HEK293 (cell line): ENCODE data around the gene TRAPPC2.

Source experiments
- CTCF ChIA-PET: fragments of 350-600 bp; formaldehyde crosslinking; extraction: SDS; loops from one replicate; lab custom pipeline; 2021; ENCODE audit warnings: antibody characterized with exemption; lab: Yijun Ruan, JAX
- POLR2A ChIA-PET: fragments of 300-600 bp; formaldehyde crosslinking; extraction: SDS; loops from one replicate; lab custom pipeline; 2020; ENCODE audit warnings: antibody characterized with exemption, inconsistent platforms; lab: Yijun Ruan, JAX
- H3K27ac ChIP-seq: fragments of 200-500 bp; sonication (Bioruptor generic); 2 replicates; pipeline ENCODE4 v1.5.1; 2014; ENCODE audit warnings: low read depth, low read length, control low read depth, inconsistent platforms; ENCODE audit errors: extremely low read depth
- H3K36me3 ChIP-seq, 2 experiments: fragments of 200-500 bp in 1 of 2; sonication (Bioruptor generic) in 1 of 2; 1 replicate in 1 of 2; 2 replicates in 1 of 2; pipeline ENCODE4 v1.5.1; 2014 to 2017; ENCODE audit warnings: inconsistent platforms in 2 of 2, low read length in 2 of 2; ENCODE audit not compliant: control insufficient read depth in 2 of 2, insufficient read depth in 1 of 2
- H3K4me1 ChIP-seq: fragments of 200-500 bp; sonication (Bioruptor generic); 2 replicates; pipeline ENCODE4 v1.5.1; 2014; ENCODE audit warnings: mild to moderate bottlenecking, low read length, inconsistent platforms; ENCODE audit not compliant: control insufficient read depth, insufficient read depth
- H3K4me3 ChIP-seq: 2 replicates; pipeline ENCODE4 v1.5.1; 2011; ENCODE audit warnings: low read depth, mild to moderate bottlenecking, control low read depth, low read length, moderate library complexity
- H3K9me3 ChIP-seq: fragments of 200-500 bp; sonication (Bioruptor generic); 2 replicates; pipeline ENCODE4 v1.5.1; 2014; ENCODE audit warnings: low read depth, low read length, inconsistent platforms; ENCODE audit not compliant: control insufficient read depth, insufficient read depth
- EGR2 ChIP-seq: fragments of 450-650 bp; formaldehyde crosslinking; IDR thresholded peaks from 2 replicates; pipeline ENCODE4 v1.5.1; 2016; ENCODE audit warnings: low read depth, missing biosample characterization, missing genetic modification characterization
- KLF17 ChIP-seq: fragments of 450-650 bp; formaldehyde crosslinking; IDR thresholded peaks from 2 replicates; pipeline ENCODE4 v1.5.1; 2016; ENCODE audit warnings: missing biosample characterization, missing genetic modification characterization
- KLF8 ChIP-seq: fragments of 450-650 bp; formaldehyde crosslinking; IDR thresholded peaks from 2 replicates; pipeline ENCODE4 v1.5.1; 2016; ENCODE audit warnings: missing biosample characterization, missing genetic modification characterization
- SCRT1 ChIP-seq: fragments of 450-650 bp; formaldehyde crosslinking; IDR thresholded peaks from 2 replicates; pipeline ENCODE4 v1.5.1; 2016; ENCODE audit warnings: missing biosample characterization, missing genetic modification characterization, borderline replicate concordance
- SP2 ChIP-seq: fragments of 450-650 bp; formaldehyde crosslinking; IDR thresholded peaks from 2 replicates; pipeline ENCODE4 v1.5.1; 2016; ENCODE audit warnings: missing biosample characterization, missing genetic modification characterization
- WT1 ChIP-seq: fragments of 450-650 bp; formaldehyde crosslinking; IDR thresholded peaks from 2 replicates; pipeline ENCODE4 v1.5.1; 2016; ENCODE audit warnings: missing biosample characterization, missing genetic modification characterization
- ZBTB17 ChIP-seq: fragments of 450-650 bp; formaldehyde crosslinking; IDR thresholded peaks from 2 replicates; pipeline ENCODE4 v1.5.1; 2016; ENCODE audit warnings: missing biosample characterization, missing genetic modification characterization
- ZFHX2 ChIP-seq: fragments of 450-650 bp; formaldehyde crosslinking; conservative IDR thresholded peaks from 2 replicates; pipeline ENCODE4 v1.5.1; 2016; ENCODE audit warnings: missing biosample characterization, missing genetic modification characterization
- ZNF37A ChIP-seq: fragments of 450-650 bp; IDR thresholded peaks from 2 replicates; pipeline ENCODE4 v1.5.1; 2018; ENCODE audit warnings: missing biosample characterization, missing genetic modification characterization
- ZNF549 ChIP-seq: fragments of 450-650 bp; IDR thresholded peaks from 2 replicates; pipeline ENCODE4 v1.5.1; 2018; ENCODE audit warnings: missing biosample characterization, missing genetic modification characterization, mild to moderate bottlenecking, inconsistent platforms, moderate library complexity
- TF ChIP-seq, protein P1 (sequence below): fragments of 450-650 bp; formaldehyde crosslinking; IDR thresholded peaks from 2 replicates; pipeline ENCODE4 v1.5.1; 2017; ENCODE audit warnings: missing biosample characterization, missing genetic modification characterization
- TF ChIP-seq, protein P2 (sequence below): fragments of 450-650 bp; formaldehyde crosslinking; IDR thresholded peaks from 2 replicates; pipeline ENCODE4 v1.5.1; 2016; ENCODE audit warnings: missing biosample characterization, missing genetic modification characterization
- TF ChIP-seq, protein P3 (sequence below): fragments of 450-650 bp; IDR thresholded peaks from 2 replicates; pipeline ENCODE4 v1.5.1; 2018; ENCODE audit warnings: missing biosample characterization, missing genetic modification characterization
- TF ChIP-seq, protein P4 (sequence below): fragments of 450-650 bp; formaldehyde crosslinking; IDR thresholded peaks from 2 replicates; pipeline ENCODE4 v1.5.1; 2016; ENCODE audit warnings: missing biosample characterization, missing genetic modification characterization, low read depth
- TF ChIP-seq, protein P5 (sequence below): fragments of 450-650 bp; formaldehyde crosslinking; IDR thresholded peaks from 2 replicates; pipeline ENCODE4 v1.5.1; 2016; ENCODE audit warnings: missing biosample characterization, missing genetic modification characterization, borderline replicate concordance

TRAPPC2 gene

DNA sequence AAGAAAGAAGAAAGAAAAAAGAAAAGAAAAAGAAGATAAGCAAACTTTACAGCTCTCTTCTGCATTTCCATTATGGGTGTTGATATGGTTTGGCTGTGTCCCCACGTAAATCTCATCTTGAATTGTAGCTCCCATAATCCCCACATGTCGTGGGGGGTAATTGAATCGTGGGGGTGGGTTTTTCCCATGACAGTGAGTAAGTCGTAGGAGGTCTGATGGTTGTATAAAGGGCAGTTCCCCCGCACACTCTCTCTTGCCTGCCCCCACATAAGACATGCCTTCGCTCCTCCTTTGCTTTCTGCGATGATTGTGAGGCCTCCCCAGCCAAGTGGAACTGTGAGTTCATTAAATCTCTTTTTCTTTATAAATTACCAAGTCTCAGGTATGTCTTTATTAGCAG is 52.8 kb downstream of the TRAPPC2 start:
- ChIA-PET POLR2A (interaction anchor here (0.6 kb wide), 1 partner anchor 93 kb away, joined by 3 read pairs; no protein-coding TSS in a partner anchor), CTCF (no interaction called here)
- H3K27ac ChIP-seq, result no peak overlapping the region
- no peak overlapping the region for H3K4me3 ChIP-seq
- H3K4me1 ChIP-seq, result peaks cover 4% of the 10 kb centered on the region; the same call in 1 of the 2 replicates
- TF ChIP-seq EGR2 (tag by site-specific recombination) (peak; percentile 77), KLF17 (tag by site-specific recombination) (no peak), SCRT1 (tag by site-specific recombination) (no peak), WT1 (tag by site-specific recombination) (no peak), SP2 (tag by site-specific recombination) (no peak), ZNF37A (tag by site-specific recombination) (no peak), ZFHX2 (peak; percentile 52; the same call in 1 of the 2 replicates), ZNF549 (tag by site-specific recombination) (no peak), KLF8 (tag by site-specific recombination) (no peak), ZBTB17 (no peak)
- TF ChIP-seq, protein P1, sequence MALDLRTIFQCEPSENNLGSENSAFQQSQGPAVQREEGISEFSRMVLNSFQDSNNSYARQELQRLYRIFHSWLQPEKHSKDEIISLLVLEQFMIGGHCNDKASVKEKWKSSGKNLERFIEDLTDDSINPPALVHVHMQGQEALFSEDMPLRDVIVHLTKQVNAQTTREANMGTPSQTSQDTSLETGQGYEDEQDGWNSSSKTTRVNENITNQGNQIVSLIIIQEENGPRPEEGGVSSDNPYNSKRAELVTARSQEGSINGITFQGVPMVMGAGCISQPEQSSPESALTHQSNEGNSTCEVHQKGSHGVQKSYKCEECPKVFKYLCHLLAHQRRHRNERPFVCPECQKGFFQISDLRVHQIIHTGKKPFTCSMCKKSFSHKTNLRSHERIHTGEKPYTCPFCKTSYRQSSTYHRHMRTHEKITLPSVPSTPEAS (tag by site-specific recombination), result no peak
- TF ChIP-seq, protein P2, sequence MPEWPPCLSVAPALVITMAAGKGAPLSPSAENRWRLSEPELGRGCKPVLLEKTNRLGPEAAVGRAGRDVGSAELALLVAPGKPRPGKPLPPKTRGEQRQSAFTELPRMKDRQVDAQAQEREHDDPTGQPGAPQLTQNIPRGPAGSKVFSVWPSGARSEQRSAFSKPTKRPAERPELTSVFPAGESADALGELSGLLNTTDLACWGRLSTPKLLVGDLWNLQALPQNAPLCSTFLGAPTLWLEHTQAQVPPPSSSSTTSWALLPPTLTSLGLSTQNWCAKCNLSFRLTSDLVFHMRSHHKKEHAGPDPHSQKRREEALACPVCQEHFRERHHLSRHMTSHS, result no peak
- TF ChIP-seq, protein P3, sequence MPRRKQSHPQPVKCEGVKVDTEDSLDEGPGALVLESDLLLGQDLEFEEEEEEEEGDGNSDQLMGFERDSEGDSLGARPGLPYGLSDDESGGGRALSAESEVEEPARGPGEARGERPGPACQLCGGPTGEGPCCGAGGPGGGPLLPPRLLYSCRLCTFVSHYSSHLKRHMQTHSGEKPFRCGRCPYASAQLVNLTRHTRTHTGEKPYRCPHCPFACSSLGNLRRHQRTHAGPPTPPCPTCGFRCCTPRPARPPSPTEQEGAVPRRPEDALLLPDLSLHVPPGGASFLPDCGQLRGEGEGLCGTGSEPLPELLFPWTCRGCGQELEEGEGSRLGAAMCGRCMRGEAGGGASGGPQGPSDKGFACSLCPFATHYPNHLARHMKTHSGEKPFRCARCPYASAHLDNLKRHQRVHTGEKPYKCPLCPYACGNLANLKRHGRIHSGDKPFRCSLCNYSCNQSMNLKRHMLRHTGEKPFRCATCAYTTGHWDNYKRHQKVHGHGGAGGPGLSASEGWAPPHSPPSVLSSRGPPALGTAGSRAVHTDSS (tag by site-specific recombination), result no peak
- TF ChIP-seq, protein P4, sequence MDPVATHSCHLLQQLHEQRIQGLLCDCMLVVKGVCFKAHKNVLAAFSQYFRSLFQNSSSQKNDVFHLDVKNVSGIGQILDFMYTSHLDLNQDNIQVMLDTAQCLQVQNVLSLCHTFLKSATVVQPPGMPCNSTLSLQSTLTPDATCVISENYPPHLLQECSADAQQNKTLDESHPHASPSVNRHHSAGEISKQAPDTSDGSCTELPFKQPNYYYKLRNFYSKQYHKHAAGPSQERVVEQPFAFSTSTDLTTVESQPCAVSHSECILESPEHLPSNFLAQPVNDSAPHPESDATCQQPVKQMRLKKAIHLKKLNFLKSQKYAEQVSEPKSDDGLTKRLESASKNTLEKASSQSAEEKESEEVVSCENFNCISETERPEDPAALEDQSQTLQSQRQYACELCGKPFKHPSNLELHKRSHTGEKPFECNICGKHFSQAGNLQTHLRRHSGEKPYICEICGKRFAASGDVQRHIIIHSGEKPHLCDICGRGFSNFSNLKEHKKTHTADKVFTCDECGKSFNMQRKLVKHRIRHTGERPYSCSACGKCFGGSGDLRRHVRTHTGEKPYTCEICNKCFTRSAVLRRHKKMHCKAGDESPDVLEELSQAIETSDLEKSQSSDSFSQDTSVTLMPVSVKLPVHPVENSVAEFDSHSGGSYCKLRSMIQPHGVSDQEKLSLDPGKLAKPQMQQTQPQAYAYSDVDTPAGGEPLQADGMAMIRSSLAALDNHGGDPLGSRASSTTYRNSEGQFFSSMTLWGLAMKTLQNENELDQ (tag by site-specific recombination), result no peak
- TF ChIP-seq, protein P5, sequence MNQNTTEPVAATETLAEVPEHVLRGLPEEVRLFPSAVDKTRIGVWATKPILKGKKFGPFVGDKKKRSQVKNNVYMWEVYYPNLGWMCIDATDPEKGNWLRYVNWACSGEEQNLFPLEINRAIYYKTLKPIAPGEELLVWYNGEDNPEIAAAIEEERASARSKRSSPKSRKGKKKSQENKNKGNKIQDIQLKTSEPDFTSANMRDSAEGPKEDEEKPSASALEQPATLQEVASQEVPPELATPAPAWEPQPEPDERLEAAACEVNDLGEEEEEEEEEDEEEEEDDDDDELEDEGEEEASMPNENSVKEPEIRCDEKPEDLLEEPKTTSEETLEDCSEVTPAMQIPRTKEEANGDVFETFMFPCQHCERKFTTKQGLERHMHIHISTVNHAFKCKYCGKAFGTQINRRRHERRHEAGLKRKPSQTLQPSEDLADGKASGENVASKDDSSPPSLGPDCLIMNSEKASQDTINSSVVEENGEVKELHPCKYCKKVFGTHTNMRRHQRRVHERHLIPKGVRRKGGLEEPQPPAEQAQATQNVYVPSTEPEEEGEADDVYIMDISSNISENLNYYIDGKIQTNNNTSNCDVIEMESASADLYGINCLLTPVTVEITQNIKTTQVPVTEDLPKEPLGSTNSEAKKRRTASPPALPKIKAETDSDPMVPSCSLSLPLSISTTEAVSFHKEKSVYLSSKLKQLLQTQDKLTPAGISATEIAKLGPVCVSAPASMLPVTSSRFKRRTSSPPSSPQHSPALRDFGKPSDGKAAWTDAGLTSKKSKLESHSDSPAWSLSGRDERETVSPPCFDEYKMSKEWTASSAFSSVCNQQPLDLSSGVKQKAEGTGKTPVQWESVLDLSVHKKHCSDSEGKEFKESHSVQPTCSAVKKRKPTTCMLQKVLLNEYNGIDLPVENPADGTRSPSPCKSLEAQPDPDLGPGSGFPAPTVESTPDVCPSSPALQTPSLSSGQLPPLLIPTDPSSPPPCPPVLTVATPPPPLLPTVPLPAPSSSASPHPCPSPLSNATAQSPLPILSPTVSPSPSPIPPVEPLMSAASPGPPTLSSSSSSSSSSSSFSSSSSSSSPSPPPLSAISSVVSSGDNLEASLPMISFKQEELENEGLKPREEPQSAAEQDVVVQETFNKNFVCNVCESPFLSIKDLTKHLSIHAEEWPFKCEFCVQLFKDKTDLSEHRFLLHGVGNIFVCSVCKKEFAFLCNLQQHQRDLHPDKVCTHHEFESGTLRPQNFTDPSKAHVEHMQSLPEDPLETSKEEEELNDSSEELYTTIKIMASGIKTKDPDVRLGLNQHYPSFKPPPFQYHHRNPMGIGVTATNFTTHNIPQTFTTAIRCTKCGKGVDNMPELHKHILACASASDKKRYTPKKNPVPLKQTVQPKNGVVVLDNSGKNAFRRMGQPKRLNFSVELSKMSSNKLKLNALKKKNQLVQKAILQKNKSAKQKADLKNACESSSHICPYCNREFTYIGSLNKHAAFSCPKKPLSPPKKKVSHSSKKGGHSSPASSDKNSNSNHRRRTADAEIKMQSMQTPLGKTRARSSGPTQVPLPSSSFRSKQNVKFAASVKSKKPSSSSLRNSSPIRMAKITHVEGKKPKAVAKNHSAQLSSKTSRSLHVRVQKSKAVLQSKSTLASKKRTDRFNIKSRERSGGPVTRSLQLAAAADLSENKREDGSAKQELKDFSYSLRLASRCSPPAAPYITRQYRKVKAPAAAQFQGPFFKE (tag by site-specific recombination), result no peak
- no peaks in the 10 kb centered on the region for H3K9me3 ChIP-seq
- H3K36me3 ChIP-seq, result no peaks in the 10 kb centered on the region
